Ishikawa (cell line): ENCODE data around the gene CEP63.

Experiments used
- CREB1 ChIP-seq: IDR thresholded peaks from 2 replicates; pipeline ENCODE4 v1.6.1; 2012; ENCODE audit warnings: low read depth
- TEAD4 ChIP-seq: IDR thresholded peaks from 2 replicates; pipeline ENCODE4 v1.6.1; 2012
- ZBTB7A ChIP-seq: IDR thresholded peaks from 2 replicates; pipeline ENCODE4 v1.6.1; 2012; ENCODE audit warnings: low read depth

Gene CEP63

GRCh38 chr3:134623615-134624245, 137.9 kb downstream of the CEP63 start:
- no peak for TF ChIP-seq CREB1
- no peak for TF ChIP-seq ZBTB7A
- TF ChIP-seq TEAD4, result no peak
